CD4-positive, alpha-beta memory T cell (primary cell): ENCODE measurements around the gene KLRC2. TPM values are rescaled to one million over a fixed set of nuclear protein-coding genes. Genes with fewer than 3 reads are reported as not detected.
"Not testable (repeated sequence)": the region's sequence is repeated elsewhere in the genome, so short reads cannot be mapped to it uniquely, and the experiment has no call there.

Experiments
- CTCF ChIA-PET: fragments of 350-600 bp; sonication (Branson Sonifier 250); formaldehyde crosslinking; loops from one replicate; lab custom pipeline; 2021; ENCODE audit warnings: inconsistent platforms; ENCODE audit not compliant: partially characterized antibody; lab: Charles Lee
- POLR2A ChIA-PET: fragments of 350-600 bp; sonication (Branson Sonifier 250); formaldehyde crosslinking; loops from one replicate; lab custom pipeline; 2021; ENCODE audit not compliant: partially characterized antibody; lab: Charles Lee
- DNase-seq, 5 donors: peaks; one replicate each; pipeline versions ENCODE4 v3.0.0 to v3.0.0-alpha.2; 2020 to 2022; ENCODE audit warnings: mixed read lengths in 1 of 5
- H3K27ac ChIP-seq: one replicate; pipeline ENCODE4 v1.7.0; 2013; ENCODE audit warnings: low read depth, low read length
- H3K27me3 ChIP-seq: 2 replicates; pipeline ENCODE4 v1.7.0; 2013; ENCODE audit warnings: mild to moderate bottlenecking, low read length, moderate library complexity; ENCODE audit not compliant: insufficient read depth
- H3K36me3 ChIP-seq: 2 replicates; pipeline ENCODE4 v1.7.0; 2013; ENCODE audit warnings: mild to moderate bottlenecking, low read length, moderate library complexity; ENCODE audit not compliant: insufficient read depth
- H3K4me1 ChIP-seq: 2 replicates; pipeline ENCODE4 v1.7.0; 2013; ENCODE audit warnings: mild to moderate bottlenecking, low read length, moderate library complexity; ENCODE audit not compliant: insufficient read depth
- H3K4me3 ChIP-seq, 2 donors: one replicate each; pipeline ENCODE4 v1.7.0; 2013; ENCODE audit warnings: low read length in 2 of 2, mild to moderate bottlenecking in 1 of 2
- H3K9me3 ChIP-seq, 2 donors: one replicate each; pipeline ENCODE4 v1.7.0; 2013; ENCODE audit warnings: low read length in 2 of 2, control low read depth in 1 of 2; ENCODE audit not compliant: control insufficient read depth in 1 of 2
- H3K27ac Mint-ChIP-seq, 7 donors: one replicate each; pipeline ENCODE4 v1.8.0; 2020 to 2021; ENCODE audit warnings: mixed read lengths in 7 of 7, mild to moderate bottlenecking in 6 of 7, inconsistent platforms in 3 of 7, moderate library complexity in 3 of 7
- H3K27me3 Mint-ChIP-seq, 2 donors: one replicate each; pipeline ENCODE4 v1.8.0; 2020 to 2021; ENCODE audit warnings: mixed read lengths in 2 of 2
- H3K36me3 Mint-ChIP-seq, 2 donors: one replicate each; pipeline ENCODE4 v1.8.0; 2020 to 2021; ENCODE audit warnings: mixed read lengths in 2 of 2, inconsistent platforms in 1 of 2, mild to moderate bottlenecking in 1 of 2
- H3K4me1 Mint-ChIP-seq, 4 donors: one replicate each; pipeline ENCODE4 v1.8.0; 2020 to 2021; ENCODE audit warnings: mixed read lengths in 4 of 4, mild to moderate bottlenecking in 1 of 4
- H3K4me3 Mint-ChIP-seq, 8 donors: one replicate each; pipeline ENCODE4 v1.8.0; 2020 to 2021; ENCODE audit warnings: mixed read lengths in 8 of 8, mild to moderate bottlenecking in 7 of 8, moderate library complexity in 6 of 8, inconsistent platforms in 3 of 8
- H3K9me3 Mint-ChIP-seq, 8 donors: one replicate each; pipeline ENCODE4 v1.8.0; 2020 to 2021; ENCODE audit warnings: mixed read lengths in 8 of 8, mild to moderate bottlenecking in 5 of 8, inconsistent platforms in 3 of 8, moderate library complexity in 1 of 8
- intact Hi-C: fragments of 100-400 bp; cut with micrococcal nuclease; formaldehyde crosslinking; loops from one replicate; pipeline ENCODE4 v1.15.1; 2023
- polyA plus RNA-seq, 2 donors: library from polyadenylated mRNA; unstranded; fragments of 300-500 nt; fragmentation: Illumina TruSeq; gene quantifications; one replicate each; pipeline ENCODE4 v1.2.3, GENCODE V29; 2021
- total RNA-seq, 2 experiments: library from RNA; stranded (reverse); gene quantifications; one replicate each; pipeline ENCODE4 v1.2.3, GENCODE V29; 2021

KLRC2 gene
- total and polyA plus RNA-seq, 4 experiments from 2014 or later: not detected

- peaks cover 10 to 18% of the 10 kb centered on the region in 2 donors for H3K27me3 Mint-ChIP-seq
- H3K27ac Mint-ChIP-seq, H3K36me3 Mint-ChIP-seq, H3K27me3 ChIP-seq, H3K4me3 ChIP-seq, H3K9me3 Mint-ChIP-seq, H3K9me3 ChIP-seq, H3K27ac ChIP-seq, DNase-seq, H3K36me3 ChIP-seq, CTCF ChIA-PET, POLR2A ChIA-PET, intact Hi-C loops, H3K4me1 Mint-ChIP-seq, H3K4me1 ChIP-seq, H3K4me3 Mint-ChIP-seq: not testable (repeated sequence)
Measured at GRCh38 chr12:10387498-10387897, 48.3 kb downstream of the KLRC2 start.

- H3K4me3 Mint-ChIP-seq: no peak overlapping the region
- Histone ChIP-seq H3K27me3 (no peaks in the 10 kb centered on the region), H3K4me1 (no peaks in the 10 kb centered on the region), H3K9me3 (no peaks in the 10 kb centered on the region), H3K4me3 (no peak overlapping the region), H3K36me3 (no peaks in the 10 kb centered on the region), H3K27ac (no peak overlapping the region)
- intact Hi-C loops: no loop called here
- H3K27ac Mint-ChIP-seq: no peak overlapping the region
- peaks cover 9 to 18% of the 10 kb centered on the region in 2 donors for H3K27me3 Mint-ChIP-seq
- peaks cover 0 to 4% (median 0%) of the 10 kb centered on the region in 8 donors for H3K9me3 Mint-ChIP-seq
- peaks cover 0 to 1% (median 0%) of the 10 kb centered on the region in 4 donors for H3K4me1 Mint-ChIP-seq
- ChIA-PET POLR2A (no interaction called here), CTCF (no interaction called here)
- no peak for DNase-seq
- no peaks in the 10 kb centered on the region for H3K36me3 Mint-ChIP-seq
Measured at GRCh38 chr12:10386857-10387256, 49.0 kb downstream of the KLRC2 start.

GRCh38 chr12:10385166-10385613 lies 50.6 kb downstream of the KLRC2 start:
- Histone ChIP-seq H3K4me1 (no peaks in the 10 kb centered on the region), H3K27ac (no peak overlapping the region), H3K4me3 (no peak overlapping the region), H3K9me3 (no peaks in the 10 kb centered on the region), H3K36me3 (no peaks in the 10 kb centered on the region), H3K27me3 (peaks cover 5% of the 10 kb centered on the region)
- CTCF ChIA-PET: no interaction called here
- POLR2A ChIA-PET: no interaction called here
- H3K4me3 Mint-ChIP-seq: no peak overlapping the region
- peaks cover 0 to 1% (median 0%) of the 10 kb centered on the region in 4 donors for H3K4me1 Mint-ChIP-seq
- peaks cover 0 to 4% (median 0%) of the 10 kb centered on the region in 8 donors for H3K9me3 Mint-ChIP-seq
- H3K27ac Mint-ChIP-seq: no peak overlapping the region
- H3K27me3 Mint-ChIP-seq: peaks cover 8 to 18% of the 10 kb centered on the region in 2 donors
- intact Hi-C loops: no loop called here
- no peaks in the 10 kb centered on the region for H3K36me3 Mint-ChIP-seq
- no peak for DNase-seq

- Histone ChIP-seq H3K27me3 (peaks cover 5% of the 10 kb centered on the region), H3K4me1 (no peaks in the 10 kb centered on the region), H3K4me3 (no peak overlapping the region), H3K9me3 (no peaks in the 10 kb centered on the region), H3K36me3 (no peaks in the 10 kb centered on the region), H3K27ac (no peak overlapping the region)
- Mint-ChIP-seq H3K27ac (no peak overlapping the region), H3K27me3 (peaks cover 9 to 16% of the 10 kb centered on the region in 2 donors), H3K4me3 (no peak overlapping the region), H3K9me3 (peaks cover 0 to 4% (median 0%) of the 10 kb centered on the region in 8 donors), H3K4me1 (no peaks in the 10 kb centered on the region), H3K36me3 (no peaks in the 10 kb centered on the region)
- intact Hi-C loops: no loop called here
- ChIA-PET CTCF (no interaction called here), POLR2A (no interaction called here)
- DNase-seq: no peak
Measured at GRCh38 chr12:10384191-10384590, 51.6 kb downstream of the KLRC2 start.

GRCh38 chr12:10381928-10382628 lies 53.7 kb downstream of the KLRC2 start:
- Histone ChIP-seq H3K4me3 (no peak overlapping the region), H3K9me3 (no peaks in the 10 kb centered on the region), H3K27ac (no peak overlapping the region), H3K36me3 (no peaks in the 10 kb centered on the region), H3K27me3 (peaks cover 5% of the 10 kb centered on the region), H3K4me1 (no peaks in the 10 kb centered on the region)
- Mint-ChIP-seq H3K36me3 (no peaks in the 10 kb centered on the region), H3K4me3 (no peak overlapping the region), H3K9me3 (peaks cover 0 to 4% (median 0%) of the 10 kb centered on the region in 8 donors), H3K27ac (peak overlapping the region in 1 of 7 donors; percentile 57), H3K4me1 (no peaks in the 10 kb centered on the region), H3K27me3 (peaks cover 8 to 9% of the 10 kb centered on the region in 2 donors)
- intact Hi-C loops: no loop called here
- CTCF ChIA-PET: interaction anchor here (0.6 kb wide), 1 partner anchor 52 kb away, joined by 3 read pairs; no protein-coding TSS in a partner anchor
- no peak for DNase-seq
- POLR2A ChIA-PET: no interaction called here

Other genes starting within 250 kb of the KLRC2 start
- gene GABARAPL1, start 223.1 kb downstream of the KLRC2 start, total RNA-seq: 10 to 100 TPM; 35.3 to 36.3 TPM
- gene GABARAPL1, start 223.1 kb downstream of the KLRC2 start, polyA plus RNA-seq: 10 to 100 TPM; 12.8 to 16.2 TPM
- gene KLRD1, start 128.1 kb downstream of the KLRC2 start, total RNA-seq: under 1 TPM; 0.64 to 0.79 TPM
- 1 to 10 TPM in 1 of 2 donors, under 1 TPM in 1; 0.50 to 2.6 TPM for gene KLRD1, start 128.1 kb downstream of the KLRC2 start, polyA plus RNA-seq
- gene KLRK1, start 46.0 kb downstream of the KLRC2 start, total RNA-seq: 1 to 10 TPM; 1.3 to 1.4 TPM
- gene KLRK1, start 46.0 kb downstream of the KLRC2 start, polyA plus RNA-seq: 1 to 10 TPM; 1.4 to 1.9 TPM
- not detected for gene KLRC4, start 26.3 kb downstream of the KLRC2 start, total RNA-seq
- gene KLRC4, start 26.3 kb downstream of the KLRC2 start, polyA plus RNA-seq: not detected
- gene KLRC3, start 15.4 kb downstream of the KLRC2 start, total RNA-seq: not detected
- gene KLRC3, start 15.4 kb downstream of the KLRC2 start, polyA plus RNA-seq: not detected
- not detected for gene KLRC1, start 17.4 kb upstream of the KLRC2 start, total RNA-seq
- not detected for gene KLRC1, start 17.4 kb upstream of the KLRC2 start, polyA plus RNA-seq
- gene EIF2S3B, start 69.9 kb upstream of the KLRC2 start, total RNA-seq: 1 to 10 TPM; 1.3 to 1.4 TPM
- gene EIF2S3B, start 69.9 kb upstream of the KLRC2 start, polyA plus RNA-seq: under 1 TPM; 0.36 to 0.46 TPM
- 10 to 100 TPM; 19.3 to 22.0 TPM for gene MAGOHB, start 177.6 kb upstream of the KLRC2 start, total RNA-seq
- 10 to 100 TPM; 50.0 to 58.2 TPM for gene MAGOHB, start 177.6 kb upstream of the KLRC2 start, polyA plus RNA-seq
- not detected for gene STYK1, start 238.0 kb upstream of the KLRC2 start, total RNA-seq
- gene STYK1, start 238.0 kb upstream of the KLRC2 start, polyA plus RNA-seq: not detected